C4-2B (cell line): ENCODE measurements around the gene GPR27.

ENCODE experiments used
- ZFX ChIP-seq: fragments of 450-650 bp; IDR thresholded peaks from 2 replicates; pipeline ENCODE4 v1.6.1; 2017
- TF ChIP-seq, protein P1 (sequence below): fragments of 450-650 bp; conservative IDR thresholded peaks from 2 replicates; pipeline ENCODE4 v1.5.1; 2017; ENCODE audit warnings: mild to moderate bottlenecking

DNA sequence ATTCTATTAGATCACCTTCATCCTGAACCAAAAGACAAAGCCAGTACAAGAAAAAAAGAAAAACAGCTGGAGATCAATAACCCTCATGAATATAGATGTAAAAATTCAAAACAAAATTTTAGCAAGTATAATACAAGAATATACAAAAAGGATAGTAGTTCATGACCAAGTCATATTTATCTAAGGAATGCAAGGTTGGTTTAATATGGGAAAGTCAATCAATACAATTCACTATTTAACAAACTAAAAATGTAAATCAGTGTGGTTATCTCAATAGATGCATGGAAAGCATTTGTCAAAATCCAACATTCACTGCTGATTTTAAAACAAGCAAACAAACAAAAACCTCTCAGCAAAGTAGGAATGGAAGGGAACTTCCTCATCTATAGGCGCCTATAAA lies 11.0 kb upstream of the GPR27 start:
- TF ChIP-seq, protein P1, sequence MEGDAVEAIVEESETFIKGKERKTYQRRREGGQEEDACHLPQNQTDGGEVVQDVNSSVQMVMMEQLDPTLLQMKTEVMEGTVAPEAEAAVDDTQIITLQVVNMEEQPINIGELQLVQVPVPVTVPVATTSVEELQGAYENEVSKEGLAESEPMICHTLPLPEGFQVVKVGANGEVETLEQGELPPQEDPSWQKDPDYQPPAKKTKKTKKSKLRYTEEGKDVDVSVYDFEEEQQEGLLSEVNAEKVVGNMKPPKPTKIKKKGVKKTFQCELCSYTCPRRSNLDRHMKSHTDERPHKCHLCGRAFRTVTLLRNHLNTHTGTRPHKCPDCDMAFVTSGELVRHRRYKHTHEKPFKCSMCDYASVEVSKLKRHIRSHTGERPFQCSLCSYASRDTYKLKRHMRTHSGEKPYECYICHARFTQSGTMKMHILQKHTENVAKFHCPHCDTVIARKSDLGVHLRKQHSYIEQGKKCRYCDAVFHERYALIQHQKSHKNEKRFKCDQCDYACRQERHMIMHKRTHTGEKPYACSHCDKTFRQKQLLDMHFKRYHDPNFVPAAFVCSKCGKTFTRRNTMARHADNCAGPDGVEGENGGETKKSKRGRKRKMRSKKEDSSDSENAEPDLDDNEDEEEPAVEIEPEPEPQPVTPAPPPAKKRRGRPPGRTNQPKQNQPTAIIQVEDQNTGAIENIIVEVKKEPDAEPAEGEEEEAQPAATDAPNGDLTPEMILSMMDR: no peak
- no peak for TF ChIP-seq ZFX
